MCF 10A (cell line): ENCODE measurements around the gene SPARCL1. TPM values are rescaled to one million over a fixed set of nuclear protein-coding genes. Genes with fewer than 3 reads are reported as not detected.

Experiments used
- BruUV-seq: library from RNA; stranded (reverse); fragments of 400-500 nt; replicated peaks from 2 replicates; lab custom pipeline; 2021; lab: Mats Ljungman, UMichigan
- CTCF ChIA-PET: fragments of 300-600 bp; sonication (Branson Sonifier 250); formaldehyde crosslinking; extraction: SDS; loops from one replicate; lab custom pipeline; 2021; ENCODE audit warnings: antibody characterized with exemption, inconsistent platforms; lab: Yijun Ruan, JAX
- POLR2A ChIA-PET: fragments of 300-600, 350-650 bp; sonication (Branson Sonifier 250); formaldehyde crosslinking; extraction: SDS; loops from one replicate; lab custom pipeline; 2020; ENCODE audit warnings: antibody characterized with exemption, inconsistent platforms; lab: Yijun Ruan, JAX
- DNase-seq: peaks from one replicate; pipeline ENCODE4 v3.0.0-alpha.2; 2018; ENCODE audit not compliant: unreplicated experiment
- H3K27ac Mint-ChIP-seq: one replicate; pipeline ENCODE4 v1.8.0; 2022; ENCODE audit warnings: mild to moderate bottlenecking, low read depth, mixed read lengths; ENCODE audit not compliant: unreplicated experiment
- H3K27me3 Mint-ChIP-seq: one replicate; pipeline ENCODE4 v1.8.0; 2022; ENCODE audit warnings: mixed read lengths; ENCODE audit not compliant: insufficient read depth, unreplicated experiment
- H3K36me3 Mint-ChIP-seq: one replicate; pipeline ENCODE4 v1.8.0; 2022; ENCODE audit warnings: mild to moderate bottlenecking, moderate library complexity, mixed read lengths; ENCODE audit not compliant: insufficient read depth, unreplicated experiment
- H3K4me1 Mint-ChIP-seq: one replicate; pipeline ENCODE4 v1.8.0; 2022; ENCODE audit warnings: mixed read lengths; ENCODE audit not compliant: insufficient read depth, unreplicated experiment
- H3K4me3 Mint-ChIP-seq: one replicate; pipeline ENCODE4 v1.8.0; 2022; ENCODE audit warnings: mild to moderate bottlenecking, moderate library complexity, mixed read lengths; ENCODE audit not compliant: unreplicated experiment
- H3K9me3 Mint-ChIP-seq: one replicate; pipeline ENCODE4 v1.8.0; 2022; ENCODE audit warnings: mixed read lengths; ENCODE audit not compliant: unreplicated experiment
- intact Hi-C: fragments of 100-400 bp; cut with micrococcal nuclease; formaldehyde crosslinking; loops from 2 replicates; pipeline ENCODE4 v1.14.1; 2022
- total RNA-seq: library from RNA; stranded (reverse); gene quantifications from 2 replicates; pipeline ENCODE4 v1.2.3, GENCODE V29; 2022
- TF ChIP-seq, protein P1 (sequence below): fragments of 200-600 bp; IDR thresholded peaks from one replicate; pipeline ENCODE4 v1.8.0; 2022; ENCODE audit warnings: antibody characterized with exemption, mild to moderate bottlenecking; ENCODE audit not compliant: unreplicated experiment

SPARCL1 gene
- total RNA-seq, 1 experiment from 2014 or later, result not detected

DNA sequence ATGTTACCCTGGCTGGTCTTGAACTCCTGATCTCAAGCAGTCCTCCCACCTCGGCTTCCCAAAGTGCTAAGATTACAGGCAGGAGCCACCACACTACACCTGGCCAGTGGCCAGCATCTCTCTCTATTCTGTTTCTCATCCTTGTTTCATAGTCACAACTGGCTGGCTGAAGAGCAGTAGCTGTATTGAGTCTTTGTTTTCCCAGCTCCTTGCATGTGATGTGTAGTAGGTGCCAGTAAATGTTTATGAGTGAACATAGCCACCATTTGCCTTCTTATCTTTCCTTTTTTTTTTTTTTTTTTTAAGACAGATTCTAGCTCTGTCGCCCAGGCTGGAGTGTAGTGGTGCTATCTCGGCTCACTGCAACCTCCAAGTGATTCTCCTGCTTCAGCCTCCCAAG lies 83.2 kb downstream of the SPARCL1 start:
- Mint-ChIP-seq H3K4me1 (no peaks in the 10 kb centered on the region), H3K27ac (no peak overlapping the region), H3K36me3 (peaks cover 54% of the 10 kb centered on the region), H3K4me3 (no peak overlapping the region), H3K27me3 (no peaks in the 10 kb centered on the region), H3K9me3 (no peaks in the 10 kb centered on the region)
- TF ChIP-seq, protein P1, sequence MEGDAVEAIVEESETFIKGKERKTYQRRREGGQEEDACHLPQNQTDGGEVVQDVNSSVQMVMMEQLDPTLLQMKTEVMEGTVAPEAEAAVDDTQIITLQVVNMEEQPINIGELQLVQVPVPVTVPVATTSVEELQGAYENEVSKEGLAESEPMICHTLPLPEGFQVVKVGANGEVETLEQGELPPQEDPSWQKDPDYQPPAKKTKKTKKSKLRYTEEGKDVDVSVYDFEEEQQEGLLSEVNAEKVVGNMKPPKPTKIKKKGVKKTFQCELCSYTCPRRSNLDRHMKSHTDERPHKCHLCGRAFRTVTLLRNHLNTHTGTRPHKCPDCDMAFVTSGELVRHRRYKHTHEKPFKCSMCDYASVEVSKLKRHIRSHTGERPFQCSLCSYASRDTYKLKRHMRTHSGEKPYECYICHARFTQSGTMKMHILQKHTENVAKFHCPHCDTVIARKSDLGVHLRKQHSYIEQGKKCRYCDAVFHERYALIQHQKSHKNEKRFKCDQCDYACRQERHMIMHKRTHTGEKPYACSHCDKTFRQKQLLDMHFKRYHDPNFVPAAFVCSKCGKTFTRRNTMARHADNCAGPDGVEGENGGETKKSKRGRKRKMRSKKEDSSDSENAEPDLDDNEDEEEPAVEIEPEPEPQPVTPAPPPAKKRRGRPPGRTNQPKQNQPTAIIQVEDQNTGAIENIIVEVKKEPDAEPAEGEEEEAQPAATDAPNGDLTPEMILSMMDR, result no peak
- ChIA-PET POLR2A (no interaction called here), CTCF (interaction anchor here (0.6 to 1.1 kb wide), 3 partner anchors 15 to 296 kb away, joined by 3 read pairs; no protein-coding TSS in a partner anchor)
- BruUV-seq, result no TSS peak
- DNase-seq, result no peak
- intact Hi-C loops, result no loop called here

- CTCF ChIA-PET, result interaction anchor here (0.6 kb wide), 1 partner anchor 119 kb away, joined by 3 read pairs; no protein-coding TSS in a partner anchor
These were observed 84.4 kb downstream of the SPARCL1 start for GRCh38 chr4:87444741-87445140.

DNA sequence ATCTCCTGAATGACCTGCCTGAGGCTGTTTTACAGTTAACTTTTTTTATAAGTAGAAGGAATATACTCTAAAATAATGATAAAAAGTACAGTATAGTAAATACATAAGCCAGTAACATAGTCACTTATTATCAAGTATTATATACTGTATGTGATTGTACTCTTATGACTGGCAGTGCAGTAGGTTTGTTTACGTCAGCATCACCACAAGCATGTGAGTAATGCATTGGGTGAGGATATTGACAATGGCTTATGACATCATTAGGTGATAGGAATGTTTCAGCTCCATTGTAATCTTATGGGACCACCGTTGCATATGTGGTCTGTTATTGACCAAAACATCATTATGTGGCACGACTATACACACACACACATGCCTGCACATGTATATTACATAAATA lies 86.3 kb downstream of the SPARCL1 start:
- Mint-ChIP-seq H3K9me3 (no peaks in the 10 kb centered on the region), H3K36me3 (peaks cover 57% of the 10 kb centered on the region), H3K27me3 (no peaks in the 10 kb centered on the region), H3K27ac (no peak overlapping the region), H3K4me3 (no peak overlapping the region), H3K4me1 (no peaks in the 10 kb centered on the region)
- BruUV-seq, result no TSS peak
- DNase-seq, result no peak
- ChIA-PET CTCF (interaction anchor here (1.3 kb wide), 1 partner anchor 23 kb away, joined by 6 read pairs; no protein-coding TSS in a partner anchor), POLR2A (interaction anchor here (0.7 kb wide), 1 partner anchor 10 kb away, joined by 3 read pairs; no protein-coding TSS in a partner anchor)
- TF ChIP-seq, protein P1, result no peak
- intact Hi-C loops, result no loop called here

More at GRCh38 chr4:87444741-87445140, 84.4 kb downstream of the SPARCL1 start:
- Mint-ChIP-seq H3K27ac (no peak overlapping the region), H3K36me3 (peaks cover 46% of the 10 kb centered on the region), H3K4me3 (no peak overlapping the region), H3K4me1 (no peaks in the 10 kb centered on the region), H3K9me3 (no peaks in the 10 kb centered on the region), H3K27me3 (no peaks in the 10 kb centered on the region)
- BruUV-seq, result no TSS peak
- intact Hi-C loops, result no loop called here
- TF ChIP-seq, protein P1, result no peak
- POLR2A ChIA-PET, result interaction anchor here (0.9 kb wide), 1 partner anchor 22 kb away, joined by 3 read pairs; the partner anchor contains the start of gene NUDT9
- DNase-seq, result no peak

DNA sequence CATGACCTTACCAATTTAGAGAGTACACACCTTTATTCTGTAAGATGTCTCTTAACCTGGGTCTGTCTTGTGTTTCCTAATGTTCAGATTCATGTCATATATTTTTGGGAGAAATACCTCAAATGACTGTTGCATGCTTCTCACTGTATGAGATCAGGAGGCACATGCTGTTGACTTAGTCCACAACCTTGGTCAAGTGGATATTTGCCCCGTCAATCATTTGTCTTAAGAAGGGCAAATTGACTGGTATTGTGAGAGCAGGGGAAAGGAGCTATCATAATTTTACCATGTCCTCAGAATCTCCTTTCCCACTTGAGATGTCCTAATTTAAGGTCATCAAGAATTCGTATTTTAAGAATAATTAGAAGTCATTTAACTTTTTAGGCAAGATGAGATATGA lies 95.8 kb downstream of the SPARCL1 start:
- TF ChIP-seq, protein P1, result no peak
- ChIA-PET CTCF (no interaction called here), POLR2A (interaction anchor here (0.9 to 1.4 kb wide), 2 partner anchors 10 to 11 kb away, joined by 3 to 9 read pairs; partner anchors contain the start of gene NUDT9)
- H3K27me3 Mint-ChIP-seq, result no peaks in the 10 kb centered on the region
- intact Hi-C loops, result no loop called here
- no TSS peak for BruUV-seq
- no peaks in the 10 kb centered on the region for H3K9me3 Mint-ChIP-seq
- H3K27ac Mint-ChIP-seq, result no peak overlapping the region
- peaks cover 17% of the 10 kb centered on the region for H3K36me3 Mint-ChIP-seq
- no peaks in the 10 kb centered on the region for H3K4me1 Mint-ChIP-seq
- H3K4me3 Mint-ChIP-seq, result no peak overlapping the region
- DNase-seq, result no peak
